GM12878 (cell line): ENCODE results near the gene CFAP97D2. TPM values are rescaled to one million over a fixed set of nuclear protein-coding genes. Genes with fewer than 3 reads are reported as not detected.

ENCODE experiments used
- CHD1 ChIP-seq: IDR thresholded peaks from 2 replicates; pipeline ENCODE4 v1.6.1; 2012; ENCODE audit warnings: low read depth, low read length, improper control_type of control experiment
- EED ChIP-seq: sonication (generic); IDR thresholded peaks from 2 replicates; pipeline ENCODE4 v1.6.1; 2016; ENCODE audit warnings: antibody characterized with exemption, low read depth
- EGR1 ChIP-seq, 2 experiments: IDR thresholded peaks; 1 replicate in 1 of 2; 2 replicates in 1 of 2; pipeline ENCODE4 v1.6.1; 2011 to 2012; ENCODE audit warnings: low read depth in 2 of 2, low read length in 2 of 2, borderline replicate concordance in 1 of 2, mild to moderate bottlenecking in 1 of 2, moderate library complexity in 1 of 2
- IKZF1 ChIP-seq: fragments of 450-650 bp; conservative IDR thresholded peaks from 2 replicates; pipeline ENCODE4 v1.6.1; 2017; ENCODE audit warnings: antibody characterized with exemption, mild to moderate bottlenecking
- KLF5 ChIP-seq: fragments of 450-650 bp; IDR thresholded peaks from 2 replicates; pipeline ENCODE4 v1.6.1; 2014; ENCODE audit warnings: mild to moderate bottlenecking; ENCODE audit not compliant: partially characterized antibody
- MEF2A ChIP-seq: IDR thresholded peaks from 2 replicates; pipeline ENCODE4 v1.6.1; 2011; ENCODE audit warnings: low read depth, mild to moderate bottlenecking, low read length, moderate library complexity; ENCODE audit not compliant: insufficient read depth
- MXI1 ChIP-seq: fragments of 150-350 bp; IDR thresholded peaks from 2 replicates; pipeline ENCODE4 v1.6.1; 2011; ENCODE audit warnings: low read depth, mild to moderate bottlenecking, inconsistent platforms, low read length, improper control_type of control experiment
- NBN ChIP-seq: fragments of 450-650 bp; IDR thresholded peaks from 2 replicates; pipeline ENCODE4 v1.6.1; 2016
- PML ChIP-seq: IDR thresholded peaks from 2 replicates; pipeline ENCODE4 v1.6.1; 2012; ENCODE audit warnings: low read length, inconsistent platforms
- SMARCA5 ChIP-seq: fragments of 450-650 bp; IDR thresholded peaks from 2 replicates; pipeline ENCODE4 v1.6.1; 2017; ENCODE audit warnings: mild to moderate bottlenecking
- SUZ12 ChIP-seq: fragments of 200-600 bp; sonication (generic); IDR thresholded peaks from one replicate; pipeline ENCODE4 v1.6.1; 2018; ENCODE audit warnings: antibody characterized with exemption, mild to moderate bottlenecking; ENCODE audit not compliant: unreplicated experiment
- TARDBP ChIP-seq: IDR thresholded peaks from 2 replicates; pipeline ENCODE4 v1.6.1; 2016; ENCODE audit warnings: borderline replicate concordance
- WRNIP1 ChIP-seq: IDR thresholded peaks from 2 replicates; pipeline ENCODE4 v1.6.1; 2011; ENCODE audit warnings: low read depth, low read length, improper control_type of control experiment, borderline replicate concordance
- ZNF217 ChIP-seq: fragments of 450-650 bp; IDR thresholded peaks from 2 replicates; pipeline ENCODE4 v1.6.1; 2017; ENCODE audit warnings: antibody characterized with exemption, mild to moderate bottlenecking
- ZNF274 ChIP-seq: IDR thresholded peaks from one replicate; pipeline ENCODE4 v1.8.0; 2011; ENCODE audit not compliant: insufficient read length, insufficient read depth
- polyA plus RNA-seq, 11 experiments: library from polyadenylated mRNA; depleted of rRNA in 4 of 11; unstranded in 6 of 11; stranded (reverse) in 5 of 11; fragments of >200 nt; fragmentation: Nextera tagmentation in 4 of 11; fragmentation: Illumina TruSeq in 1 of 11; extraction: Ambion mirVana in 4 of 11; extraction: Trizol in 1 of 11; gene quantifications; 1 replicate in 1 of 11; 2 replicates in 10 of 11; pipeline versions ENCODE4 v1.2.1 to v1.2.3, GENCODE V29; 2011 to 2016; ENCODE audit warnings: inconsistent platforms in 2 of 11, missing spikeins in 2 of 11, low read depth in 1 of 11
- total RNA-seq, 4 experiments: library from RNA; depleted of rRNA in 3 of 4; stranded (reverse); fragments of >200 nt in 3 of 4; fragmentation: Illumina TruSeq in 1 of 4; extraction: Trizol in 1 of 4; gene quantifications; 2 replicates each; pipeline versions ENCODE4 v1.2.1 to v1.2.3, GENCODE V29; 2013 to 2021
- TF ChIP-seq, protein P1 (sequence below): fragments of 450-650 bp; IDR thresholded peaks from 2 replicates; pipeline ENCODE4 v1.6.1; 2017; ENCODE audit warnings: antibody characterized with exemption, mild to moderate bottlenecking, moderate library complexity
- TF ChIP-seq, protein P2 (sequence below): fragments of 450-650 bp; formaldehyde crosslinking; IDR thresholded peaks from 2 replicates; pipeline ENCODE4 v1.5.0; 2022; ENCODE audit warnings: mild to moderate bottlenecking, missing genetic modification characterization
- TF ChIP-seq, protein P3 (sequence below): fragments of 450-650 bp; IDR thresholded peaks from 2 replicates; pipeline ENCODE4 v1.6.1; 2017; ENCODE audit warnings: borderline replicate concordance
- TF ChIP-seq, protein P4 (sequence below): IDR thresholded peaks from 2 replicates; pipeline ENCODE4 v1.6.1; 2012; ENCODE audit warnings: mild to moderate bottlenecking, low read depth, low read length
- TF ChIP-seq, protein P5 (sequence below): IDR thresholded peaks from 2 replicates; pipeline ENCODE4 v1.6.1; 2011; ENCODE audit warnings: low read depth, low read length, improper control_type of control experiment, borderline replicate concordance

Gene CFAP97D2
- total and polyA plus RNA-seq, 10 of the 15 experiments (the other 5 are each of a cell fraction or from before 2014, with no cell fraction given) = not detected

DNA sequence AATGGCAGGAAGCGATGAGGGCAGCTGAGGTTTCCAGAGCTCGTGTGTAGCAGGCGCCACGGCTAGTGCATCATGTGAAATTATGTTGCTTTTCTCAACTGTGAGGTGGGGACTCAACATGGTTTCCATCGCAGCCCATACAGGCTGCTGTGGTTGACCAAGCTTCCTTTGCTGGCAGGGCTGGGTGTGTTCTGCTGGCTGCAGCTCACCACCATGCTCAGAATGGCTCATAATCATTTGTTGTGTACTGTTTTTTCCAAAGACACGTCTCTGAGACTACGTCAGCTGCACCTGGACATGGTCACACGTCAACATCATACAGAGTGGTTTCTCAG, 30.6 kb upstream of the CFAP97D2 start (continued):
- TF ChIP-seq MEF2A = no peak
- TF ChIP-seq, protein P1, sequence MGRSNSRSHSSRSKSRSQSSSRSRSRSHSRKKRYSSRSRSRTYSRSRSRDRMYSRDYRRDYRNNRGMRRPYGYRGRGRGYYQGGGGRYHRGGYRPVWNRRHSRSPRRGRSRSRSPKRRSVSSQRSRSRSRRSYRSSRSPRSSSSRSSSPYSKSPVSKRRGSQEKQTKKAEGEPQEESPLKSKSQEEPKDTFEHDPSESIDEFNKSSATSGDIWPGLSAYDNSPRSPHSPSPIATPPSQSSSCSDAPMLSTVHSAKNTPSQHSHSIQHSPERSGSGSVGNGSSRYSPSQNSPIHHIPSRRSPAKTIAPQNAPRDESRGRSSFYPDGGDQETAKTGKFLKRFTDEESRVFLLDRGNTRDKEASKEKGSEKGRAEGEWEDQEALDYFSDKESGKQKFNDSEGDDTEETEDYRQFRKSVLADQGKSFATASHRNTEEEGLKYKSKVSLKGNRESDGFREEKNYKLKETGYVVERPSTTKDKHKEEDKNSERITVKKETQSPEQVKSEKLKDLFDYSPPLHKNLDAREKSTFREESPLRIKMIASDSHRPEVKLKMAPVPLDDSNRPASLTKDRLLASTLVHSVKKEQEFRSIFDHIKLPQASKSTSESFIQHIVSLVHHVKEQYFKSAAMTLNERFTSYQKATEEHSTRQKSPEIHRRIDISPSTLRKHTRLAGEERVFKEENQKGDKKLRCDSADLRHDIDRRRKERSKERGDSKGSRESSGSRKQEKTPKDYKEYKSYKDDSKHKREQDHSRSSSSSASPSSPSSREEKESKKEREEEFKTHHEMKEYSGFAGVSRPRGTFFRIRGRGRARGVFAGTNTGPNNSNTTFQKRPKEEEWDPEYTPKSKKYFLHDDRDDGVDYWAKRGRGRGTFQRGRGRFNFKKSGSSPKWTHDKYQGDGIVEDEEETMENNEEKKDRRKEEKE = no peak
- TF ChIP-seq WRNIP1 = no peak
- no peak for TF ChIP-seq SMARCA5
- TF ChIP-seq, protein P2, sequence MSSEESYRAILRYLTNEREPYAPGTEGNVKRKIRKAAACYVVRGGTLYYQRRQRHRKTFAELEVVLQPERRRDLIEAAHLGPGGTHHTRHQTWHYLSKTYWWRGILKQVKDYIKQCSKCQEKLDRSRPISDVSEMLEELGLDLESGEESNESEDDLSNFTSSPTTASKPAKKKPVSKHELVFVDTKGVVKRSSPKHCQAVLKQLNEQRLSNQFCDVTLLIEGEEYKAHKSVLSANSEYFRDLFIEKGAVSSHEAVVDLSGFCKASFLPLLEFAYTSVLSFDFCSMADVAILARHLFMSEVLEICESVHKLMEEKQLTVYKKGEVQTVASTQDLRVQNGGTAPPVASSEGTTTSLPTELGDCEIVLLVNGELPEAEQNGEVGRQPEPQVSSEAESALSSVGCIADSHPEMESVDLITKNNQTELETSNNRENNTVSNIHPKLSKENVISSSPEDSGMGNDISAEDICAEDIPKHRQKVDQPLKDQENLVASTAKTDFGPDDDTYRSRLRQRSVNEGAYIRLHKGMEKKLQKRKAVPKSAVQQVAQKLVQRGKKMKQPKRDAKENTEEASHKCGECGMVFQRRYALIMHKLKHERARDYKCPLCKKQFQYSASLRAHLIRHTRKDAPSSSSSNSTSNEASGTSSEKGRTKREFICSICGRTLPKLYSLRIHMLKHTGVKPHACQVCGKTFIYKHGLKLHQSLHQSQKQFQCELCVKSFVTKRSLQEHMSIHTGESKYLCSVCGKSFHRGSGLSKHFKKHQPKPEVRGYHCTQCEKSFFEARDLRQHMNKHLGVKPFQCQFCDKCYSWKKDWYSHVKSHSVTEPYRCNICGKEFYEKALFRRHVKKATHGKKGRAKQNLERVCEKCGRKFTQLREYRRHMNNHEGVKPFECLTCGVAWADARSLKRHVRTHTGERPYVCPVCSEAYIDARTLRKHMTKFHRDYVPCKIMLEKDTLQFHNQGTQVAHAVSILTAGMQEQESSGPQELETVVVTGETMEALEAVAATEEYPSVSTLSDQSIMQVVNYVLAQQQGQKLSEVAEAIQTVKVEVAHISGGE (CRISPR knock-in tag) = no peak
- TF ChIP-seq IKZF1 = 0 out of 2 replicates have a peak, but pooled peaks have one; percentile 49
- TF ChIP-seq KLF5 = no peak
- TF ChIP-seq SUZ12 = no peak
- no peak for TF ChIP-seq TARDBP
- TF ChIP-seq PML = no peak
- no peak for TF ChIP-seq CHD1
- no peak for TF ChIP-seq ZNF217
- TF ChIP-seq, protein P3, sequence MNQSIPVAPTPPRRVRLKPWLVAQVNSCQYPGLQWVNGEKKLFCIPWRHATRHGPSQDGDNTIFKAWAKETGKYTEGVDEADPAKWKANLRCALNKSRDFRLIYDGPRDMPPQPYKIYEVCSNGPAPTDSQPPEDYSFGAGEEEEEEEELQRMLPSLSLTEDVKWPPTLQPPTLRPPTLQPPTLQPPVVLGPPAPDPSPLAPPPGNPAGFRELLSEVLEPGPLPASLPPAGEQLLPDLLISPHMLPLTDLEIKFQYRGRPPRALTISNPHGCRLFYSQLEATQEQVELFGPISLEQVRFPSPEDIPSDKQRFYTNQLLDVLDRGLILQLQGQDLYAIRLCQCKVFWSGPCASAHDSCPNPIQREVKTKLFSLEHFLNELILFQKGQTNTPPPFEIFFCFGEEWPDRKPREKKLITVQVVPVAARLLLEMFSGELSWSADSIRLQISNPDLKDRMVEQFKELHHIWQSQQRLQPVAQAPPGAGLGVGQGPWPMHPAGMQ = no peak
- no peak for TF ChIP-seq MXI1
- no peak for TF ChIP-seq ZNF274
- peak; percentile 51; the same call in 1 of the 2 replicates for TF ChIP-seq EED
- TF ChIP-seq EGR1 (IDR thresholded peaks at IDR 0.05; ENCODE audit: borderline replicate concordance in 1 of 2, low read depth in 2 of 2, low read length in 2 of 2) = no peak
- TF ChIP-seq, protein P4, sequence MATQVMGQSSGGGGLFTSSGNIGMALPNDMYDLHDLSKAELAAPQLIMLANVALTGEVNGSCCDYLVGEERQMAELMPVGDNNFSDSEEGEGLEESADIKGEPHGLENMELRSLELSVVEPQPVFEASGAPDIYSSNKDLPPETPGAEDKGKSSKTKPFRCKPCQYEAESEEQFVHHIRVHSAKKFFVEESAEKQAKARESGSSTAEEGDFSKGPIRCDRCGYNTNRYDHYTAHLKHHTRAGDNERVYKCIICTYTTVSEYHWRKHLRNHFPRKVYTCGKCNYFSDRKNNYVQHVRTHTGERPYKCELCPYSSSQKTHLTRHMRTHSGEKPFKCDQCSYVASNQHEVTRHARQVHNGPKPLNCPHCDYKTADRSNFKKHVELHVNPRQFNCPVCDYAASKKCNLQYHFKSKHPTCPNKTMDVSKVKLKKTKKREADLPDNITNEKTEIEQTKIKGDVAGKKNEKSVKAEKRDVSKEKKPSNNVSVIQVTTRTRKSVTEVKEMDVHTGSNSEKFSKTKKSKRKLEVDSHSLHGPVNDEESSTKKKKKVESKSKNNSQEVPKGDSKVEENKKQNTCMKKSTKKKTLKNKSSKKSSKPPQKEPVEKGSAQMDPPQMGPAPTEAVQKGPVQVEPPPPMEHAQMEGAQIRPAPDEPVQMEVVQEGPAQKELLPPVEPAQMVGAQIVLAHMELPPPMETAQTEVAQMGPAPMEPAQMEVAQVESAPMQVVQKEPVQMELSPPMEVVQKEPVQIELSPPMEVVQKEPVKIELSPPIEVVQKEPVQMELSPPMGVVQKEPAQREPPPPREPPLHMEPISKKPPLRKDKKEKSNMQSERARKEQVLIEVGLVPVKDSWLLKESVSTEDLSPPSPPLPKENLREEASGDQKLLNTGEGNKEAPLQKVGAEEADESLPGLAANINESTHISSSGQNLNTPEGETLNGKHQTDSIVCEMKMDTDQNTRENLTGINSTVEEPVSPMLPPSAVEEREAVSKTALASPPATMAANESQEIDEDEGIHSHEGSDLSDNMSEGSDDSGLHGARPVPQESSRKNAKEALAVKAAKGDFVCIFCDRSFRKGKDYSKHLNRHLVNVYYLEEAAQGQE = no peak
- TF ChIP-seq, protein P5, sequence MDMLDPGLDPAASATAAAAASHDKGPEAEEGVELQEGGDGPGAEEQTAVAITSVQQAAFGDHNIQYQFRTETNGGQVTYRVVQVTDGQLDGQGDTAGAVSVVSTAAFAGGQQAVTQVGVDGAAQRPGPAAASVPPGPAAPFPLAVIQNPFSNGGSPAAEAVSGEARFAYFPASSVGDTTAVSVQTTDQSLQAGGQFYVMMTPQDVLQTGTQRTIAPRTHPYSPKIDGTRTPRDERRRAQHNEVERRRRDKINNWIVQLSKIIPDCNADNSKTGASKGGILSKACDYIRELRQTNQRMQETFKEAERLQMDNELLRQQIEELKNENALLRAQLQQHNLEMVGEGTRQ = no peak
- TF ChIP-seq NBN = 0 out of 2 replicates have a peak, but pooled peaks have one; percentile 47
